Cortex of kidney (tissue), 1 donor: ENCODE data around the gene TPCN1.

Source experiments
- DNase-seq: peaks from one replicate; lab custom pipeline; 2025; lab: John Stamatoyannopoulos, UW

Gene TPCN1

GRCh38 chr12:113287146-113287898 is 66.1 kb downstream of the TPCN1 start:
- no peak for DNase-seq

GRCh38 chr12:113287899-113288282 is 66.6 kb downstream of the TPCN1 start:
- no peak for DNase-seq

- DNase-seq: no peak
These were observed 68.1 kb downstream of the TPCN1 start for GRCh38 chr12:113289361-113289760.

GRCh38 chr12:113290506-113290905 is 69.2 kb downstream of the TPCN1 start:
- no peak for DNase-seq

- DNase-seq: no peak
These were observed 70.3 kb downstream of the TPCN1 start for GRCh38 chr12:113291586-113291985.

- no peak for DNase-seq
These were observed 70.8 kb downstream of the TPCN1 start for GRCh38 chr12:113292091-113292490.

- no peak for DNase-seq
These were observed 71.3 kb downstream of the TPCN1 start for GRCh38 chr12:113292547-113292946.

GRCh38 chr12:113293100-113293499 is 71.8 kb downstream of the TPCN1 start:
- no peak for DNase-seq

GRCh38 chr12:113295886-113296556 is 74.8 kb downstream of the TPCN1 start:
- DNase-seq: no peak

- DNase-seq: no peak
These were observed 75.4 kb downstream of the TPCN1 start for GRCh38 chr12:113296557-113297213.

GRCh38 chr12:113297214-113297587 is 75.9 kb downstream of the TPCN1 start:
- DNase-seq: no peak

- no peak for DNase-seq
These were observed 76.6 kb downstream of the TPCN1 start for GRCh38 chr12:113297621-113298471.

GRCh38 chr12:113298472-113298817 is 77.2 kb downstream of the TPCN1 start:
- DNase-seq: no peak

- no peak for DNase-seq
These were observed 77.7 kb downstream of the TPCN1 start for GRCh38 chr12:113298861-113299545.

- no peak for DNase-seq
These were observed 78.5 kb downstream of the TPCN1 start for GRCh38 chr12:113299619-113300237.

- DNase-seq: no peak
These were observed 80.5 kb downstream of the TPCN1 start for GRCh38 chr12:113301811-113302210.

GRCh38 chr12:113302466-113302865 is 81.2 kb downstream of the TPCN1 start:
- no peak for DNase-seq

GRCh38 chr12:113302886-113303640 is 81.8 kb downstream of the TPCN1 start:
- DNase-seq: no peak

- DNase-seq: no peak
These were observed 84.1 kb downstream of the TPCN1 start for GRCh38 chr12:113305281-113305856.

- DNase-seq: no peak
These were observed 85.1 kb downstream of the TPCN1 start for GRCh38 chr12:113306382-113306781.
